Left ventricle myocardium inferior (tissue), 1 donor: ENCODE measurements around the gene DIO1. TPM values are rescaled to one million over a fixed set of nuclear protein-coding genes. Genes with fewer than 3 reads are reported as not detected.

ENCODE experiments used
- DNase-seq: peaks from one replicate; pipeline ENCODE4 v3.0.0-alpha.2; 2020
- H3K27ac ChIP-seq: fragments of 200-600 bp; replicated peaks from 2 replicates; pipeline ENCODE4 v1.8.0; 2021
- H3K27me3 ChIP-seq: fragments of 200-600 bp; 2 replicates; pipeline ENCODE4 v1.8.0; 2021; ENCODE audit warnings: low read depth
- H3K36me3 ChIP-seq: fragments of 200-600 bp; 2 replicates; pipeline ENCODE4 v1.8.0; 2021
- H3K4me1 ChIP-seq: fragments of 200-600 bp; 2 replicates; pipeline ENCODE4 v1.8.0; 2021
- H3K4me3 ChIP-seq: fragments of 200-600 bp; 2 replicates; pipeline ENCODE4 v1.8.0; 2021; ENCODE audit warnings: mild to moderate bottlenecking, moderate library complexity
- H3K9me3 ChIP-seq: fragments of 200-600 bp; replicated peaks from 2 replicates; pipeline ENCODE4 v1.8.0; 2021
- intact Hi-C: fragments of 100-400 bp; cut with micrococcal nuclease; formaldehyde crosslinking; loops from one replicate; pipeline ENCODE4 v1.11.0; 2022
- total RNA-seq: library from RNA; stranded (reverse); fragmentation: NEBNext Ultra II Directional; extraction: Animal tissue kit (Norgen Biotek cat#: 25700); gene quantifications from one replicate; pipeline ENCODE4 v1.2.1, GENCODE V29; 2021
- TF ChIP-seq, protein P1 (sequence below): fragments of 200-600 bp; IDR thresholded peaks from 2 replicates; pipeline ENCODE4 v1.8.0; 2021; ENCODE audit warnings: antibody characterized with exemption, mild to moderate bottlenecking, borderline replicate concordance
- donor health status: DM: no; HTN: yes; CAD: no; lungs with severe emphysema.

Gene DIO1
- total RNA-seq, 1 donor from 2014 or later: not detected

GRCh38 chr1:53891018-53891417 lies 3.0 kb upstream of the DIO1 start:
- H3K4me1 ChIP-seq: peaks cover 19% of the 10 kb centered on the region
- no peak overlapping the region for H3K27ac ChIP-seq
- DNase-seq: no peak
- peaks cover 3% of the 10 kb centered on the region for H3K27me3 ChIP-seq
- no peaks in the 10 kb centered on the region for H3K9me3 ChIP-seq
- H3K4me3 ChIP-seq: no peak overlapping the region
- intact Hi-C loops: no loop called here
- H3K36me3 ChIP-seq: peaks cover 15% of the 10 kb centered on the region
- TF ChIP-seq, protein P1, sequence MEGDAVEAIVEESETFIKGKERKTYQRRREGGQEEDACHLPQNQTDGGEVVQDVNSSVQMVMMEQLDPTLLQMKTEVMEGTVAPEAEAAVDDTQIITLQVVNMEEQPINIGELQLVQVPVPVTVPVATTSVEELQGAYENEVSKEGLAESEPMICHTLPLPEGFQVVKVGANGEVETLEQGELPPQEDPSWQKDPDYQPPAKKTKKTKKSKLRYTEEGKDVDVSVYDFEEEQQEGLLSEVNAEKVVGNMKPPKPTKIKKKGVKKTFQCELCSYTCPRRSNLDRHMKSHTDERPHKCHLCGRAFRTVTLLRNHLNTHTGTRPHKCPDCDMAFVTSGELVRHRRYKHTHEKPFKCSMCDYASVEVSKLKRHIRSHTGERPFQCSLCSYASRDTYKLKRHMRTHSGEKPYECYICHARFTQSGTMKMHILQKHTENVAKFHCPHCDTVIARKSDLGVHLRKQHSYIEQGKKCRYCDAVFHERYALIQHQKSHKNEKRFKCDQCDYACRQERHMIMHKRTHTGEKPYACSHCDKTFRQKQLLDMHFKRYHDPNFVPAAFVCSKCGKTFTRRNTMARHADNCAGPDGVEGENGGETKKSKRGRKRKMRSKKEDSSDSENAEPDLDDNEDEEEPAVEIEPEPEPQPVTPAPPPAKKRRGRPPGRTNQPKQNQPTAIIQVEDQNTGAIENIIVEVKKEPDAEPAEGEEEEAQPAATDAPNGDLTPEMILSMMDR: no peak

GRCh38 chr1:53891678-53892077 lies 2.3 kb upstream of the DIO1 start:
- intact Hi-C loops: no loop called here
- Histone ChIP-seq H3K9me3 (no peaks in the 10 kb centered on the region), H3K4me1 (peaks cover 19% of the 10 kb centered on the region), H3K27me3 (peaks cover 3% of the 10 kb centered on the region), H3K27ac (no peak overlapping the region), H3K36me3 (peaks cover 8% of the 10 kb centered on the region), H3K4me3 (no peak overlapping the region)
- DNase-seq: no peak
- TF ChIP-seq, protein P1: no peak

- TF ChIP-seq, protein P1: no peak
- no peaks in the 10 kb centered on the region for H3K36me3 ChIP-seq
- intact Hi-C loops: no loop called here
- H3K27me3 ChIP-seq: peaks cover 3% of the 10 kb centered on the region
- no peaks in the 10 kb centered on the region for H3K9me3 ChIP-seq
- H3K27ac ChIP-seq: peak overlapping the region; percentile 21
- H3K4me1 ChIP-seq: peaks cover 19% of the 10 kb centered on the region
- no peak for DNase-seq
- H3K4me3 ChIP-seq: no peak overlapping the region
Measured at GRCh38 chr1:53892911-53893310, 1.1 kb upstream of the DIO1 start.

DNA sequence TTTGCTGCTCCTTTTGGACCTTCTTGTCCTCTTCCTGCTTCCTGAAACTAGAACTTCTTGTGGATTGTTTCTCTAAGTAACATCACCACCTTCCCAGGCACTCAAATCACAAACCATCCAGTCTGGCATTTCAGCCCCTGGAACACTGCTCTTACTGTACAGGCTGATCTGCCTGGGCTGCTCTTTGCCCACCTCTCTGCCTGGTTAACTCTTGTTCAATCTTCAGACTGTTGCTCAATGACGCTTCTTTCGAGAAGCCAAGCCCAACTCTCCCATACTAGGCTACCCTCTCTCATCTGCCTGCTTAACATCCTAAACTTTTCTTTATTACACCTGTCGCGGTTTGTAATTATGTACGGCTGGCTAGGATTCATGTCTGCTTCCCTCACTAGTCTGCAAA lies 657 bp downstream of the DIO1 start:
- no peaks in the 10 kb centered on the region for H3K9me3 ChIP-seq
- H3K27me3 ChIP-seq: peaks cover 3% of the 10 kb centered on the region
- H3K4me1 ChIP-seq: peaks cover 17% of the 10 kb centered on the region
- H3K4me3 ChIP-seq: no peak overlapping the region
- intact Hi-C loops: no loop called here
- no peak for DNase-seq
- TF ChIP-seq, protein P1: no peak
- no peaks in the 10 kb centered on the region for H3K36me3 ChIP-seq
- H3K27ac ChIP-seq: no peak overlapping the region

- Histone ChIP-seq H3K9me3 (no peaks in the 10 kb centered on the region), H3K36me3 (no peaks in the 10 kb centered on the region), H3K27me3 (peaks cover 3% of the 10 kb centered on the region), H3K27ac (no peak overlapping the region), H3K4me1 (peaks cover 14% of the 10 kb centered on the region), H3K4me3 (no peak overlapping the region)
- intact Hi-C loops: no loop called here
- TF ChIP-seq, protein P1: no peak
- DNase-seq: no peak
Measured at GRCh38 chr1:53895421-53895820, 1.4 kb downstream of the DIO1 start.
